Cardiac fibroblast (primary cell): ENCODE measurements around the gene MTAP.

Experiments used
- DNase-seq, 2 donors: peaks; one replicate each; pipeline versions ENCODE4 v3.0.0 to v3.0.0-alpha.2; 2010; ENCODE audit warnings: low read depth in 2 of 2
- H3K4me3 ChIP-seq, 2 donors: replicated peaks in 1 of 2; 1 replicate in 1 of 2; 2 replicates in 1 of 2; pipeline ENCODE4 v1.5.1; 2011; ENCODE audit warnings: low read depth in 2 of 2, low read length in 2 of 2, mild to moderate bottlenecking in 2 of 2, moderate library complexity in 1 of 2
- TF ChIP-seq, protein P1 (sequence below): IDR thresholded peaks from one replicate; pipeline ENCODE4 v1.5.1; 2011; ENCODE audit warnings: low read depth, mild to moderate bottlenecking, low read length, inconsistent platforms

MTAP gene

DNA sequence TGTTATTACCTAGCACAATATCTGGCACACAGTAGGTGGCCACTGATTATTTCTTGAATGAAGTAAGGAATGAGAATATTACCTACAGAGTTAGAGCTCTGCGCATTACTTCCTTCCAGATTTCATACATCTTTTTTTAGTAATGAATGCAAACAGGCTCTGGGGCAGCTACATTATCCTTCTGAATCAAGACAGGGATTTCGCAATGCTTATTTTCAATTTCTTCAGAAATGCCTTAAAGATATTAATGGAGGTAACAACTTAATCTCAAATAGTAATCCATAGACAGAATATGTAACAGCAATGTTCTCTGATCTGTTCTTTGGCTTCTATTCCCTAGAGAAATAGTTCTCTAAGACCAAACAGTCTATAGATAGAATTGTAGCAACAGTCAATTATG is 159.1 kb downstream of the MTAP start:
- no peak for DNase-seq
- no peak overlapping the region for H3K4me3 ChIP-seq
- TF ChIP-seq, protein P1, sequence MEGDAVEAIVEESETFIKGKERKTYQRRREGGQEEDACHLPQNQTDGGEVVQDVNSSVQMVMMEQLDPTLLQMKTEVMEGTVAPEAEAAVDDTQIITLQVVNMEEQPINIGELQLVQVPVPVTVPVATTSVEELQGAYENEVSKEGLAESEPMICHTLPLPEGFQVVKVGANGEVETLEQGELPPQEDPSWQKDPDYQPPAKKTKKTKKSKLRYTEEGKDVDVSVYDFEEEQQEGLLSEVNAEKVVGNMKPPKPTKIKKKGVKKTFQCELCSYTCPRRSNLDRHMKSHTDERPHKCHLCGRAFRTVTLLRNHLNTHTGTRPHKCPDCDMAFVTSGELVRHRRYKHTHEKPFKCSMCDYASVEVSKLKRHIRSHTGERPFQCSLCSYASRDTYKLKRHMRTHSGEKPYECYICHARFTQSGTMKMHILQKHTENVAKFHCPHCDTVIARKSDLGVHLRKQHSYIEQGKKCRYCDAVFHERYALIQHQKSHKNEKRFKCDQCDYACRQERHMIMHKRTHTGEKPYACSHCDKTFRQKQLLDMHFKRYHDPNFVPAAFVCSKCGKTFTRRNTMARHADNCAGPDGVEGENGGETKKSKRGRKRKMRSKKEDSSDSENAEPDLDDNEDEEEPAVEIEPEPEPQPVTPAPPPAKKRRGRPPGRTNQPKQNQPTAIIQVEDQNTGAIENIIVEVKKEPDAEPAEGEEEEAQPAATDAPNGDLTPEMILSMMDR, result no peak

DNA sequence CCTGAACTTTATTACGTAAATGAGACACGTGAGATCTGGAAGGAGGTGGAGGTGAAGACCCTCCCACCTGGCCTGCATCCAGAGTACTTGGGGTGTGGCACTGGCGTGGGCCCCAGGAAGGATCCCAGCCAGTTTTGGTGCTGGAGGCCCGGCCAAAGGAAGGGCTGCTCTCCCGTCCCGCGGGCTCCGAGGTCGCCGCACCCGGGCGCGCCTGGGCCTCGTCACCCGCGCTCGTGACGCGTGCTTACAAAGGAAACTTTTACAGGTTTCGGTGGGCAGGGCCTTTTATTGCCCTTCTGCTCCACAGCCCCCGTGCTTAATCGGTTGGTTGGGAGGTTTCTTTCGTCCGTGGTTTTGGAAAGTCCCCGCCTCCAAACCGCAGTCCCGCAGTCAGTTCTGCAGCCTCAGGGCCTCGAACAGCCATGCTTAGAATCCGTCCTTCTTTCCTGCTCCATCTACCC is 162.5 kb downstream of the MTAP start:
- H3K4me3 ChIP-seq, result peak overlapping the region; percentile 31 to 43
- TF ChIP-seq, protein P1, result no peak
- DNase-seq, result peak; percentile 73 to 81

DNA sequence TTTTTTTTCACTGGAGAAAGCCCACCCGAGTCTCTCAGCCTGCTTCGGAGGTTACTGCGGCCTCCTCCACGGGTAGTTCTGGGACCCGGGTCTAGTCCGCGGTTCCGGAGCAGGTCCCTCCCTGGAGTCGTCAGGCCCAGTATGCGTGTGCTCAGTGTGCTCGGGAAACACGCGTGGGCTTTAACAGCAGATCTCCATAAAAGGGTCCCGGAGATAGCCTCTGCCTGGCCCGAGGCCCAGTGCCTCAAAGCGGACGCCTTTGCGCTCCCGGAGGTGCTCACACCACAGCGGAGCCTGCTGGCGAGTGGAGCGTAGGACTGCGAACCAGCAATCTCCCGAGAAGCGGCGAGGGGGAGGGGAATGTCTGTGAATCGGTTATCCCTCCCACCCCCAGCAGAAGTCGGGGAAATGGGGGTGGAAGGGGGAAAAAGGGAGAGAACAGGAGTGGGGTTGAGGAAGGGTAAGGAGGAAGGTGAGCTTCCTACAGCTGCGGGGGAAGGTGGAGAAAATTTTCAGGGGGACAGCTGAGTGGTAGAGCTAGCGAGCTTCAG is 163.0 kb downstream of the MTAP start:
- TF ChIP-seq, protein P1, result peak; percentile 84
- peak overlapping the region; percentile 31 to 43 for H3K4me3 ChIP-seq
- peak; percentile 73 to 79 for DNase-seq

DNA sequence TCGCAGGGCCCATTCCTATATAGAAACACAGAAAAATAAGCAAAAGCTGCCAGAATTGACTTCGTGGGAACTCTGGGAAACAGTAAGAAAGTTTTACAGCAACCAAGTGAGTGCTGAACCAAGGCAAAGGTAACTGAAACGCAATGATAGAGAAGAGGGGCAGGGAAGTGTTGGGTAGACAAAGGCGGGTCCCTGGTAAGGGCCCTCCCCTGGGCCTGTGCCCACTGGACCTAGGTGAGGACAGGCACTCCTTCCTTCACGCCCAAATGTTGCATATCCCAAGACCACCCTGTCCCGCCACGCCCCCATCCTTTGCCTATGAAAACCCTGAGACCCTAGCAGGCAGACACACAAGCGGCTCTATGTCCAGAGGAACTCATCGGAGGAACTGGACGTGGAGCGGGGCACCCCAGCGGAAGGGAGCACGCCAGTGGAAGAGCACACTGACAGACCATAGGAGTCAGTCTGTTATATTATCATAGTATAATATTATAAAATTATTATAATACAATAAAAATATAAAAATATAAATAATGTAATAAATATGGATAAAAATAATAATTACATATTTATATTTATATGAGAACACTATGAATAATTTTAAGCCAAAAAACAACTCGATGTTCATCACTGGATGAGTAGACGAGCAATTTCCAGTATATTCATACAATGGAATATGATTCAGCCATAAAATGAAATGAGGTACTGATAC is 163.9 kb downstream of the MTAP start:
- no peak overlapping the region for H3K4me3 ChIP-seq
- TF ChIP-seq, protein P1, result no peak

DNA sequence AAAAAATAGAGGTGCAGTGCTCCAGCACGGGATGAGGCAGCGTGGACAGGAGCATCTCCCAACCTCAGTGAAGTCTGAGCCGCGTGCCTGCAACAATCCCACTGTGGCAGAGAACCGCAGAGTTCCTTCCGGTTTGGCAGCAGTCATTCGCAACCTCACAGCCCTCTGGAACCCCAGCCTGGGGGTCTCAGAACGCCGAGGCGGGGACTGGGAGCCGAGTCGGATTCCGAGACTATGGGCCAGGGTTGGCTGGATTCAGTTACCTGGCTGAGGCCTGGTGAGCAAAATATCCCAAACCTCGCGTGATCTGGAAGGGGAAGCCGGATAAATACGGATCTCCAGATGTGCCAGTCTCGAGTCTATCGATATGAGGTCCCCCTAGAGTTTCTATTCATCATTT is 164.7 kb downstream of the MTAP start:
- DNase-seq, result no peak
- TF ChIP-seq, protein P1, result no peak
- no peak overlapping the region for H3K4me3 ChIP-seq

More for the DNA sequence above, 163.9 kb downstream of the MTAP start:
- no peak for DNase-seq

DNA sequence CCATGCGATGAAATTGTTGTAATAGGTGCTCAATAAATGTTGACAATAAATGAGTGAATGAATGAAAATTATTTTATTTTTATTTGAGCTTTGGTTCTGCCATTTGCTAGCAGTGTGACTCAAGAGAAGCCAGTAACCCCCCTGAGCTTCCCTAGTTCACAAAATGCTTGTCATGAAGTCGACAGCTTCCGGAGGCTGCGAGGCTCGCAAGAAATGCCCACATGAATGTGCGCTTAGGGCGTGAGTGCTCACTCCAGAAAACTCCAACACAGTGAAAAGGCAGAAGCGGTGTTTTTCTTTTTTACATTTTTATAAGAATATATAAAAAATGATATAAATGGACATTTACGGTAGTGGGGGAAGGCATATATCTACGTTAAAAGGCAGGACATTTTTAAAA is 165.3 kb downstream of the MTAP start:
- TF ChIP-seq, protein P1, result no peak
- DNase-seq, result no peak
- no peak overlapping the region for H3K4me3 ChIP-seq
